Liver (tissue), 3 donors: Measurements from ENCODE around the gene AOPEP.

ENCODE experiments used
- ATF3 ChIP-seq: IDR thresholded peaks from 2 replicates; pipeline ENCODE4 v1.6.1; 2016; ENCODE audit warnings: antibody characterized with exemption
- CTCF ChIP-seq: fragments of 150-350 bp; IDR thresholded peaks from 2 replicates; pipeline ENCODE4 v1.5.1; 2017; ENCODE audit warnings: improper control_type of control experiment, low read depth, low read length; ENCODE audit not compliant: missing input control
- FOXA1 ChIP-seq: IDR thresholded peaks from 2 replicates; pipeline ENCODE4 v1.6.1; 2016; ENCODE audit warnings: antibody characterized with exemption
- GABPA ChIP-seq, 2 donors: IDR thresholded peaks in 1 of 2; conservative IDR thresholded peaks in 1 of 2; 2 replicates each; pipeline ENCODE4 v1.6.1; 2016; ENCODE audit warnings: antibody characterized with exemption in 2 of 2, mild to moderate bottlenecking in 1 of 2, moderate library complexity in 1 of 2
- HNF4G ChIP-seq: IDR thresholded peaks from 2 replicates; pipeline ENCODE4 v1.6.1; 2016; ENCODE audit warnings: antibody characterized with exemption
- JUND ChIP-seq, 2 donors: IDR thresholded peaks; 2 replicates each; pipeline ENCODE4 v1.6.1; 2016; ENCODE audit warnings: antibody characterized with exemption in 2 of 2
- RAD21 ChIP-seq, 2 donors: IDR thresholded peaks; 2 replicates each; pipeline ENCODE4 v1.6.1; 2016; ENCODE audit warnings: antibody characterized with exemption in 2 of 2, mild to moderate bottlenecking in 2 of 2
- YY1 ChIP-seq: IDR thresholded peaks from 2 replicates; pipeline ENCODE4 v1.6.1; 2016; ENCODE audit warnings: antibody characterized with exemption, mild to moderate bottlenecking
- TF ChIP-seq, protein P1 (sequence below): IDR thresholded peaks from 2 replicates; pipeline ENCODE4 v1.6.1; 2016; ENCODE audit warnings: antibody characterized with exemption
- donor health status: healthy.
- donor health status: healthy.

DNA sequence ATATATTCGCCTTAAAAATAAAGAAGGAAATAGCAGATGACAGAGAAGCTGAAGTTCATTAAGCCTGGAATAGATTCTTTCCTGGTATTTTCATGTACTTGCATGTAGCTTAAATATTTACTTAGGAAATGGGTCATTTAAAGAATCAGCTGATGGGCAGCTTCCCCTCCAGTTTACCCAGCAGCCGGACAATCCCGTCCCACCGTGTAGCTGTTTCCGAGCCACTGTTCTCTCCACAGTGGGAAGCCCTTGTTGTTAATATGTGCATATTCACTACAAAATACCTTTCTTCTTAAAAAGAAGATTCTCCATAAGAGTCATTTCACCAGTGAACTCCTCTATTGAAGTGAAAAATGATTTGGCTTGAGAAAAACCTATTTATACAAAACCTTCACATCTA is 404.0 kb downstream of the AOPEP start:
- TF ChIP-seq CTCF = no peak
- no peak for TF ChIP-seq RAD21 (IDR thresholded peaks at IDR 0.05)
- TF ChIP-seq ATF3 = no peak
- TF ChIP-seq GABPA (IDR thresholded peaks at IDR 0.05 in 1 of 2, conservative IDR thresholded peaks at IDR 0.05 in 1 of 2) = no peak
- no peak for TF ChIP-seq YY1
- TF ChIP-seq, protein P1, sequence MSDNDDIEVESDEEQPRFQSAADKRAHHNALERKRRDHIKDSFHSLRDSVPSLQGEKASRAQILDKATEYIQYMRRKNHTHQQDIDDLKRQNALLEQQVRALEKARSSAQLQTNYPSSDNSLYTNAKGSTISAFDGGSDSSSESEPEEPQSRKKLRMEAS = no peak
- no peak for TF ChIP-seq FOXA1
- TF ChIP-seq HNF4G = no peak
- TF ChIP-seq JUND (IDR thresholded peaks at IDR 0.05) = no peak
